ENCODE results near the gene OR52E6. TPM values are rescaled to one million over a fixed set of nuclear protein-coding genes. Genes with fewer than 3 reads are reported as not detected.

Gene OR52E6
- total RNA-seq, 2 experiments from 2014 or later, result not detected

DNA sequence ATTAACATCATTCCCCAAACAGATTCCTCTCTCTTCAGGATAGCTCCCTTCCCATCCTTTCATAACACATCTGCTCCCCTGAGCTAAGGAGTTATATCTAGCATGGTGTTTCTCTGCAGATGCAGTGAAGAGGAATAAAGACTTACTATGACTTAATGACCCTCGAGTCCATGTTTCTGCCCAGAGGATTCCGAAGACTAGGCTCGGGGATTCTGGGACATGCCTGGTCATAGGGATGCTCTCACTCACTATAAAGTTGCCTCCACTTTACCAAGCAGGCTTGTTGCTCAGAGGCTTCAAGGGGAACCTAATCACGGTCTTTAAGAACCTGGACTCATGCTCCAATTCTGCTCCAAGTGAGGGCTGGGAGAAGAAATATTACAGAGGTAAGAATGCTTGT lies 38.6 kb upstream of the OR52E6 start, which contains the start of gene OR52E4:
Gene OR52E4, plus strand, starts transcription at position 301 of the 400 bp plus-strand sequence. CDS start 3,664 bp downstream, outside the sequence.
- TF ChIP-seq CTCF (IDR thresholded peaks at IDR 0.05), result no peak
- ChIA-PET POLR2A (no interaction called here), CTCF (no interaction called here)
- Mint-ChIP-seq H3K36me3 (ENCODE audit: low read depth) (no peaks in the 10 kb centered on the region), H3K4me1 (ENCODE audit: low read depth) (no peaks in the 10 kb centered on the region), H3K9me3 (no peaks in the 10 kb centered on the region), H3K27ac (no peak within 1 kb of the TSS), H3K27me3 (peaks cover 6% of the 10 kb centered on the region), H3K4me3 (no peak within 1 kb of the TSS)
- intact Hi-C loops (cut with micrococcal nuclease), result no loop called here
- ATAC-seq, result no peak
- DNase-seq, result no peak

- DNase-seq (no peak), ATAC-seq (no peak)
- Mint-ChIP-seq H3K9me3 (no peaks in the 10 kb centered on the region), H3K36me3 (ENCODE audit: low read depth) (no peaks in the 10 kb centered on the region), H3K4me3 (no peak overlapping the region), H3K27ac (no peak overlapping the region), H3K27me3 (peaks cover 3% of the 10 kb centered on the region), H3K4me1 (ENCODE audit: low read depth) (no peaks in the 10 kb centered on the region)
- CTCF ChIA-PET, result no interaction called here
- intact Hi-C loops (cut with micrococcal nuclease), result no loop called here
- no peak for TF ChIP-seq CTCF (IDR thresholded peaks at IDR 0.05)
- POLR2A ChIA-PET, result no interaction called here
Measured at GRCh38 chr11:5878564-5878963, 36.9 kb upstream of the OR52E6 start.

DNA sequence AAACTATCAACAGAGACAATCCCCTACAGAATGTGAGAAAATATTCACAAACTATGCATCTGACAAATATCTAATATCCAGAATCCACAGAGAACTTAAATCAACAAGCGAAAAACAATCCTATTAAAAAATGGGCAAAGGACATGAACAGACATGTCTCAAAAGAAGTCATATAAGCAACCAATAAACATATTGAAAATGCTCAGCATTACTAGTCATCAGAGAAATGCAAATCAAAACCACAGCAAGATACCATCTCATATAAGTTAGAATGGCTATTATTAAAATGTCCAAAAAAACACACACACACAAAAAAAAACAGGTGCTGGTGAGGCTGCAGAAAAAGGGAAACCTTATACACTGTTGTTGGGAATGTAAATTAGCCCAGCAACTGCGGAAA lies 24.1 kb upstream of the OR52E6 start:
- Mint-ChIP-seq H3K27me3 (peaks cover 16% of the 10 kb centered on the region), H3K4me1 (ENCODE audit: low read depth) (no peaks in the 10 kb centered on the region), H3K9me3 (peaks cover 6% of the 10 kb centered on the region), H3K27ac (no peak overlapping the region), H3K36me3 (ENCODE audit: low read depth) (no peaks in the 10 kb centered on the region), H3K4me3 (no peak overlapping the region)
- DNase-seq (no peak), ATAC-seq (no peak)
- ChIA-PET POLR2A (no interaction called here), CTCF (no interaction called here)
- TF ChIP-seq CTCF (IDR thresholded peaks at IDR 0.05), result no peak
- intact Hi-C loops (cut with micrococcal nuclease), result no loop called here

GRCh38 chr11:5857590-5857989 lies 15.9 kb upstream of the OR52E6 start, which contains the start of gene OR52E8:
Gene OR52E8 (minus strand): TSS chr11:5857690. CDS start chr11:5857690, 0 bp downstream.
- ChIA-PET POLR2A (no interaction called here), CTCF (no interaction called here)
- no peak for TF ChIP-seq CTCF (IDR thresholded peaks at IDR 0.05)
- Mint-ChIP-seq H3K27ac (no peak within 1 kb of the TSS), H3K9me3 (no peaks in the 10 kb centered on the region), H3K4me1 (ENCODE audit: low read depth) (no peaks in the 10 kb centered on the region), H3K4me3 (no peak within 1 kb of the TSS), H3K27me3 (peaks cover 16% of the 10 kb centered on the region), H3K36me3 (ENCODE audit: low read depth) (no peaks in the 10 kb centered on the region)
- no peak for ATAC-seq
- intact Hi-C loops (cut with micrococcal nuclease), result no loop called here
- no peak for DNase-seq

- no peaks in the 10 kb centered on the region for H3K4me1 Mint-ChIP-seq (ENCODE audit: low read depth)
Measured at GRCh38 chr11:5851002-5851401, 9.3 kb upstream of the OR52E6 start.

More at GRCh38 chr11:5851002-5851401, 9.3 kb upstream of the OR52E6 start:
- CTCF ChIA-PET, result no interaction called here
- POLR2A ChIA-PET, result no interaction called here
- H3K36me3 Mint-ChIP-seq (ENCODE audit: low read depth), result no peaks in the 10 kb centered on the region
- intact Hi-C loops (cut with micrococcal nuclease), result no loop called here
- no peak overlapping the region for H3K4me3 Mint-ChIP-seq
- H3K27ac Mint-ChIP-seq, result no peak overlapping the region
- H3K27me3 Mint-ChIP-seq, result peaks cover 17% of the 10 kb centered on the region
- no peak for DNase-seq
- no peak for TF ChIP-seq CTCF (IDR thresholded peaks at IDR 0.05)
- no peak for ATAC-seq
- H3K9me3 Mint-ChIP-seq, result no peaks in the 10 kb centered on the region
